Keratinocyte (primary cell): ENCODE results near the gene PMIS2.

Experiments used
- CTCF ChIP-seq, 3 experiments: IDR thresholded peaks in 1 of 3; conservative IDR thresholded peaks in 1 of 3; optimal IDR thresholded peaks in 1 of 3; 2 replicates in 2 of 3; 3 replicates in 1 of 3; pipeline versions ENCODE3 to v1.5.1; 2011; ENCODE audit warnings: low read length in 3 of 3, mild to moderate bottlenecking in 3 of 3, moderate library complexity in 2 of 3, control low read depth in 1 of 3, inconsistent platforms in 1 of 3; ENCODE audit not compliant: insufficient read depth in 2 of 3; ENCODE audit errors: extremely low read depth in 1 of 3
- EZH2 ChIP-seq: IDR thresholded peaks from one replicate; pipeline ENCODE4 v1.6.1; 2012; ENCODE audit warnings: inconsistent platforms, mild to moderate bottlenecking, low read length, moderate library complexity

GRCh38 chr19:35546532-35546931 lies 39.4 kb upstream of the PMIS2 start:
- TF ChIP-seq CTCF (optimal IDR thresholded peaks at IDR 0.05 in 1 of 3, IDR thresholded peaks at IDR 0.05 in 1 of 3, conservative IDR thresholded peaks at IDR 0.05 in 1 of 3; ENCODE audit: extremely low read depth in 1 of 3, insufficient read depth in 2 of 3, low read length in 3 of 3) (no peak), EZH2 (no peak)
